LNCAP (cell line): ENCODE data around the gene ALG5.

Experiments used
- TF ChIP-seq, protein P1 (sequence below): fragments of 450-650 bp; IDR thresholded peaks from 2 replicates; pipeline ENCODE4 v1.5.1; 2017; ENCODE audit warnings: mild to moderate bottlenecking

Gene ALG5

DNA sequence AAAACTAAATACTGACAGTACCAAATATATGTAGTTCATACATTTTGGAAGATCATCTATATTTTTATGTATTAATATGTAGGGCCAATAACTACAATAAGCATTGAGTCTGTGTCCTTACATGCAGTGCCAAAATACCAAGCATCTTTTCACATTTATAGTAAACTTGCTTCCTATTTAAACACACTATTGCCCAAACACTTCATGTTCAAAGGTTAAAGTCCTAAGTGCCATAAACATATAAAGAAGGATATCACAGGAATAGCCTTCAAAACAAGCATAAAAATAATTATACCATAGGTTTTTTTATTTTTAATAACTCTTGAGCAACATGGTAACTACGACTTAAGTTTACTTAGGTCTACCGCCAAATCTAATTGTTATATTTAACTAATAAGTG is 28.5 kb upstream of the ALG5 start:
- TF ChIP-seq, protein P1, sequence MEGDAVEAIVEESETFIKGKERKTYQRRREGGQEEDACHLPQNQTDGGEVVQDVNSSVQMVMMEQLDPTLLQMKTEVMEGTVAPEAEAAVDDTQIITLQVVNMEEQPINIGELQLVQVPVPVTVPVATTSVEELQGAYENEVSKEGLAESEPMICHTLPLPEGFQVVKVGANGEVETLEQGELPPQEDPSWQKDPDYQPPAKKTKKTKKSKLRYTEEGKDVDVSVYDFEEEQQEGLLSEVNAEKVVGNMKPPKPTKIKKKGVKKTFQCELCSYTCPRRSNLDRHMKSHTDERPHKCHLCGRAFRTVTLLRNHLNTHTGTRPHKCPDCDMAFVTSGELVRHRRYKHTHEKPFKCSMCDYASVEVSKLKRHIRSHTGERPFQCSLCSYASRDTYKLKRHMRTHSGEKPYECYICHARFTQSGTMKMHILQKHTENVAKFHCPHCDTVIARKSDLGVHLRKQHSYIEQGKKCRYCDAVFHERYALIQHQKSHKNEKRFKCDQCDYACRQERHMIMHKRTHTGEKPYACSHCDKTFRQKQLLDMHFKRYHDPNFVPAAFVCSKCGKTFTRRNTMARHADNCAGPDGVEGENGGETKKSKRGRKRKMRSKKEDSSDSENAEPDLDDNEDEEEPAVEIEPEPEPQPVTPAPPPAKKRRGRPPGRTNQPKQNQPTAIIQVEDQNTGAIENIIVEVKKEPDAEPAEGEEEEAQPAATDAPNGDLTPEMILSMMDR, result no peak

DNA sequence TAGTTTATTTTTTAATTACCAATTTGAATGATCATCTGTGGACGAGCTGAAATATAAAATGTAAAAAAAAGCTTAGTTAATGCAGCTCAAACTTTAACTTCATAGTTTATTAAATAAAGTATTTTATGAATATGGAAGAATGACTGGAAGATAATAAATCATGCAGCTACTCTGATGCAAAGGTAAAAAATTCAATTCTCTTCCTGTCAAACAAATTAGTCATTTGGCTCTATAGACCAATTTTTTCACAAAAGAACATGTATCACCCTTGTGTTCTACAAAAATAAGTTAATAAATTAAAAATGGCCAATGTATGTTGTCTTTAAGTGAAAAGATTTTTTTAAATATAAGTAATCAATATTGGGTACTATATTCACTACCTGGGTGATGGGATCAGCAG is 27.6 kb upstream of the ALG5 start:
- TF ChIP-seq, protein P1, result no peak

DNA sequence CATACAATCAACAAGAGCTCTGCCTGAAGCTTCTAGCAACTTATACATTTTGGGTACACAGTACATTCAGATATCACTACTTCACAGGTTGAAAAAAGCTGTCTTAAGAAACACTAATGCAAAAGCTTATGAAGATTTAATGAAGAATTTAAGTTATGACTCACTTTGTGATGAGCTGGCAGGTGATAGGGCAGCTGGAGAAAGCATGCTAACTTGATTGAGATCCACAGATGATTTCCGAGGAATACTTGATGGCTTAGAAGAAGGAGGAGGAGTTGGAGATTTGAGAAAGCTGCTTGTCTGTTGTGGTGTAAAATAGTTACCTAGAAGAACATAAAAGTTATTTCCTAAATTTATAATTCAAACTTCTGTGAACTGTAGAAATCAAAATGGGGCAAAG is 24.7 kb upstream of the ALG5 start:
- TF ChIP-seq, protein P1, result no peak

DNA sequence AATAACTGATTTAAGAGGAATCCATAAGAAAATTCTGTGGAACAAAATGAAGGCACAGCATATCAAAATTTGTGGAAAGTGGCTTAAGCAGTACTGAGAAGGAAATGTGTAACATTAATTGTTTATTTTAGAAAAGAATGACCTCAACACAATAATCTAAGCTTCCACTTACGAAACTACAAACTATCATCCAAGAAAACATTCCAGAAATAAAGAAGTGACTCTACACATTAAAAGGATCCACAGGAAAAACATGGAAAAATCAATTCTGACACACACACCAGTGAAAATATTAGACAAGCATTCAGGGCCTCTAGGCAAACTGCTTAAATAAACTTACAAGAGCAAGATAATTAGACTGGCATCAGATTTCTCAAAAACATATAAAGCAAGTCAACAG is 15.5 kb upstream of the ALG5 start:
- TF ChIP-seq, protein P1, result no peak

DNA sequence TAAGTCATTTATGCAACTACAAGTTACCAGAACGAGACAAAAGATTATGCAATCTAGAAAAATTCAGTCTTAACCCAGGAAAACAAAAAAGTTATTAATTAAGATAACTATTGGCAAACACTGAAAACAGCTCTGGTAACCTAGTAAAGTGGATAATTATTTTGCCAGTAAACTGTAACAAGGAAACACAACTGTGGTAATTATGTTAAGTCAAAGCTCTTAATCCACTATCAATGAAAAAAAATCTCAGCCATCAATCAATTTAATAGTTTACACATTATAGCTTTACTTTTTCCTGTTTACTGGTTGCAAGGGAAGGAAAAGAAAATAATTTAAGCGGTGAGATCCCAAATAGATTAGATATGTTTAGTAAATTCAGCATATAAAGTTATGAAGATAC is 12.6 kb upstream of the ALG5 start:
- TF ChIP-seq, protein P1, result no peak

DNA sequence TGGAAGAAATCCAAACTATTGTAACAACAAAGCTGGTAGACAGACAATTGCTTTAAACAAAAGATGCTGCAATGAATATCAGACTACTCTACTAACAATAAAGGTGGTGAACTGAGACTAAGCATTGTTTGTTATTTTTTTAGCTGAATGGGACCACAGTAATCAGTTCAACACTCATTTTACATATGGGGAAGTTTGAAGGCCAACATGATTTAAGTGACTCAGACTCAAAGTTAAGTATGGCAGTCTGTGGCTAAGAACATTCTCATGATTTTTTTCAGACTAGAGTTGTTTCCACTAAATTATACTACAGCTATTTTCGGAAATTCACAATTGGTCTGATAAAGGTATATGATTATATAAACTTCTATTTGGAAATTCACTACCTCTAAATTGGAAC is 11.9 kb upstream of the ALG5 start:
- TF ChIP-seq, protein P1, result no peak

DNA sequence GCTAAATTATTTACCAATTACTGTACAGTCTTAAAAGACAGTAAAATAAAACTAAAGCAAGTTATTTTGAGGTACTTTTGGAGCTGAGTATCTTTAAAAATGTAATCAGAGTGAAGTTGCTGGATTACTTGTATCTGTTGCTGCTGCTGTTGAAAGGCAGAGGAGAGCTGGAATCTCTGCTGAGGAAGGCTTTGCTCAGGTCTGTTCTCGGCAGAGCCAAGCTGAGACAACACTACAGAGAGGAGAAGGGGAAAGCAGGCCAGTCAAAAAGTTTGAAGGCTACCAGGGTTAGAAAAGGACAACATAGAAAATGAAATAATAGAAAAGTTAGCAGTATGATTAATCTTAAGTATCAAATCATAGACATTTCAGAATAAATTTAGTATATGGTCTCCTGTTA is 11.3 kb upstream of the ALG5 start:
- TF ChIP-seq, protein P1, result no peak

DNA sequence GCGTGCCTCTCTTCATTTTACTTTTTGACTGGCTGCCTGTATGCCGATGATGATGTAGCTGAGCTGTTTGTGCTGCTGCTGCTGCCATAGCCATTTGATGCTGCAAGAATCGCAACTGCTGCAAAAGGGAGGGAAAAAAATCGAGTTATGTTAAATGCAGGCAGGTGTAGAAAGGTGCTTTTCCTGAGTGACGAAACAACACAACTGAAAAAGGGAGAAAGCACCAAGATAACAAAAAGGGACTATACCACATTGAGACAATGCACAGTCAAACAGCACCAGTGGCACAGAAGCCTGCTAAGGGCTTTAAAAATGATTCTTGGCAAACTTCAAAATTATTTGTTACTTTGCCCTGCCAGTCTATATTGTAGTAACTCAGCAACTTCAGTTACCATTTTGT is 10.6 kb upstream of the ALG5 start:
- TF ChIP-seq, protein P1, result no peak
